Skeletal muscle tissue (tissue), 4 donors: ENCODE results near the gene NR2F1. TPM values are rescaled to one million over a fixed set of nuclear protein-coding genes. Genes with fewer than 3 reads are reported as not detected.

Source experiments
- H3K27ac ChIP-seq: one replicate; pipeline ENCODE4 v1.7.0; 2013; ENCODE audit warnings: mild to moderate bottlenecking, low read depth, low read length, inconsistent platforms
- H3K27me3 ChIP-seq, 3 donors: one replicate each; pipeline ENCODE4 v1.7.0; 2013; ENCODE audit warnings: low read length in 3 of 3; ENCODE audit not compliant: control insufficient read depth in 3 of 3, insufficient read depth in 3 of 3
- H3K36me3 ChIP-seq, 3 donors: one replicate each; pipeline ENCODE4 v1.7.0; 2013; ENCODE audit warnings: low read length in 3 of 3; ENCODE audit not compliant: control insufficient read depth in 3 of 3, insufficient read depth in 3 of 3
- H3K4me1 ChIP-seq, 3 donors: one replicate each; pipeline ENCODE4 v1.7.0; 2013; ENCODE audit warnings: low read length in 3 of 3, mild to moderate bottlenecking in 3 of 3; ENCODE audit not compliant: control insufficient read depth in 3 of 3, insufficient read depth in 3 of 3
- H3K4me3 ChIP-seq, 3 donors: one replicate each; pipeline ENCODE4 v1.7.0; 2013; ENCODE audit warnings: low read length in 3 of 3
- H3K9ac ChIP-seq, 3 donors: one replicate each; pipeline ENCODE4 v1.7.0; 2013; ENCODE audit warnings: low read length in 3 of 3, mild to moderate bottlenecking in 3 of 3, moderate library complexity in 2 of 3, low read depth in 1 of 3
- H3K9me3 ChIP-seq, 3 donors: one replicate each; pipeline ENCODE4 v1.7.0; 2013; ENCODE audit warnings: low read length in 3 of 3; ENCODE audit not compliant: control insufficient read depth in 3 of 3
- total RNA-seq: library from RNA; depleted of rRNA; stranded (reverse); fragments of >200 nt; gene quantifications from one replicate; pipeline ENCODE4 v1.2.3, GENCODE V29; 2014
- donor health status: Osteomylitis.

NR2F1 gene
- total RNA-seq, 1 donor from 2014 or later, result 4.2 TPM

DNA sequence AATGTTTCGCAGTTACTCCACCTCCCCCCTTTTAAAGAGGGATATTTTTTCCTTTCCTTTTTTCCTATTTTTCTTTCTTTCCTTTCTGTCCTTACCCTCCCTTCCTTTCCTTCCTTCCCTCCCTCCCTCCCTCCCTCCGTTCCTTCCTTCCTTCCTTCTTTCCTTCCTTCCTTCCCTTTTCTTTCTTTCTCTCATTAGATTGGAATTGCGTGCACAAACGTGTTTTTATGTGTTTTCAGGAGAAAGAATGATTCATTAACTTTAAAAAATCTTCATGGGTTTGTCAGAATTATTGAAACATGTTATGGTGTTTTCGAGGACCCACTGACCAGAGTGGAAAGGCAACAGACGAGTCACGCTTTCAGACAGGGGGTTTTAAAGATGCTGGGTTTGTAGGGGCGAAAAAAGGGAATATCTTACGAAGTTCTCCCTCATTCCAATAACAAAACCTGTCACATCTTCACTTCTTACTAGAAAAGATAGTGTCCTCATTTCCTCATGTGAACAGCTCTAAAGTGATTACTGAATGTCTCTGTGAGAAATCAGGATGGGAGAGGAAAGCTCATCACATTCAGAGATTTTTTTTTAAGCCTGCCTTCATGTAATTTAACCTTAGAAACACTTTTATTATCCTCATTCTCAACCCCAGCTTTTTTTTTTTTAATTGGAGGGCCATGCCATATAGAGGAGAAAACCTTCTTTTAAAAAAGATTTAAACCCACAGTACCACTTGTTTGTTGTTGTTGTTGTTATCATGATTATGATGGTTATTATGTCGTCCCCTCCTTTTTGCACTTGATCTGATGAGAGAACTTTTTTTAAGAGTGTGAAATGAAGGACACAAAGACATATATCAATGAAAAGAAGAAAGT lies 21.9 kb downstream of the NR2F1 start:
- Histone ChIP-seq H3K9me3 (no peaks in the 10 kb centered on the region), H3K9ac (no peak overlapping the region), H3K36me3 (no peaks in the 10 kb centered on the region), H3K4me1 (peaks cover 7 to 9% (median 9%) of the 10 kb centered on the region in 3 donors), H3K27ac (no peak overlapping the region), H3K4me3 (no peak overlapping the region), H3K27me3 (peaks cover 83 to 97% (median 87%) of the 10 kb centered on the region in 3 donors)

DNA sequence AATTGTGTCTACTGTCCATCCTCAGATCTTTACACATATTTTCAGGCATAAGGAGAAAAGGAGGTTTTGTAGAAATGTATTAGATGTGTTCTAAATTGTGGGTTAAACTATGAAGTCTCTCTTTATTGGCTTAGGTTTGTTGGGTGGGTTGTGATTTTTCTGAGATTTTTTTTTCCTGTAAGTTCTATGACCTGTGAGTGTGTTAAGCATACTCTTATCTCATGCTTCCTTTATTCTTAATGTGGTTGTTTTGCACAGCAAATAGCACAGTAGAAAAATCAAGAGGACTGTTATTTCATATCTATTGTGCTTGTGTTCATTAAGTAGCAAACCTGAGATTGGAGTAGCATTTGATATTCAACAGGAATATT lies 23.3 kb downstream of the NR2F1 start:
- Histone ChIP-seq H3K4me3 (no peak overlapping the region), H3K27me3 (peaks cover 84 to 97% (median 85%) of the 10 kb centered on the region in 3 donors), H3K27ac (no peak overlapping the region), H3K4me1 (peaks cover 7 to 9% (median 9%) of the 10 kb centered on the region in 3 donors), H3K9me3 (peaks cover 0 to 1% (median 0%) of the 10 kb centered on the region in 3 donors), H3K36me3 (no peaks in the 10 kb centered on the region), H3K9ac (no peak overlapping the region)

DNA sequence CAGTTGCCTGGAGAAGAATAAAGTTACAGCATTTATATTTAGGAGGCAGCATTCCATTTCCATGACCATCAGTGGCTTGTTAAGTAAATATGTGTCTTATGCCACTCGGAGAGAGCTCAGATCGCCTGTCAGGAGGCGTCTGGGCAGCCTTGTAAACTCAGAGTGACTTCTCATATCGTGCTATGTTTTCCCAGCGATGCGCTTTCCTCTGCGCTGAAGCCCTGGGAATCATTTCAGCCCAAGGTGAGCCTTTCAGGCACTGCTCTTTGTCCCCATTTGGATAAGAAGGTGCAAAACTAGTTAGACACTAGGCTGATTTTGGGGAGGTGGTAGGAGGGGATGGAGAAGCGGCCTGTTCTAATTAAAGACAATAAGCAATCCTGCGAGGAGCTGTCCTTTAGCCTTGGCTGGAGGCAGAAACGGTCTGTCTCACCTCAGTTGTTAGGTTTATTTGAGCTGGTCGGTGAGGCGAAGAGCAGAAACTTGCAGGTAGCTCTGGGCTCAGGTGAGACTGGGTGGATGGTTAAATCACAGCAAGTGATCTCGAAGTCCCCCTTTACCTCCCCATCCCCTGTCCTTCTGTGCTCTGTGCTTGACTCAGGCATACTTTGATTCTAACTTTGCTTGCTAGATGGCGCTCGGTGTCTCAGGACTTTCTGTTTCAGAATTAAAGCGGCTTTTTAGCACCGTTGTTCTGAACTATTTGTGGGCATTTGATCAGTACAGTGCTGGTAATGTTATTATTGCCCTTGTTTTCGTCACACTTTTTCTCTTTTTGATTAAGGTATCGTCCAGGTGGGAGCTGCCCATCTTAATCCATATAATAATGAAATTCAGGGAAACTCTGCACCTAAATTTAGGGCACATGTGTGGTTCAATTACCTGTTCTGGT lies 24.6 kb downstream of the NR2F1 start:
- H3K27me3 ChIP-seq, result peaks cover 83 to 96% (median 84%) of the 10 kb centered on the region in 3 donors
- no peak overlapping the region for H3K27ac ChIP-seq
- peak overlapping the region in 2 of 3 donors; percentile 3 to 27 for H3K4me3 ChIP-seq
- H3K9ac ChIP-seq, result no peak overlapping the region
- H3K36me3 ChIP-seq, result no peaks in the 10 kb centered on the region
- H3K9me3 ChIP-seq, result peaks cover 0 to 1% (median 0%) of the 10 kb centered on the region in 3 donors
- H3K4me1 ChIP-seq, result peaks cover 9 to 10% (median 9%) of the 10 kb centered on the region in 3 donors

DNA sequence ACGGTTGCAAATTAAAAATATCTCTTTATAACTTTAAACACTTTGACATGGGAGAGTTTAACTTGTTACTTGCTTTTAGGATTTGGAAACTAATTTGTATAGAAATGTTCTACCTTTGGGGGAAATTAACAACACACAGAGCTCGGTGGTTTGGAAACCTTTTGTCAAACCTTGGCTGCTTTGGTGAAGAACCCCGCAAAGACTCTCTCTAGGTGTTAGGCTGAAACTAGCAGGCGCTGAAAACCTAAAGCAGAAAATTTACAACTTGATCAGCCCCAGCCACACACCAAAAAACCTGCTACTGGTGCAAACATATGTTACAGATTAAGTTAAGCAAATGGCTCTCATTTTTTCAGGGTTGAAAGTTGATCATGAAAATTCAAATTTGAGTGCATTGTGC lies 25.8 kb downstream of the NR2F1 start:
- Histone ChIP-seq H3K36me3 (no peaks in the 10 kb centered on the region), H3K27ac (no peak overlapping the region), H3K9ac (no peak overlapping the region), H3K27me3 (peaks cover 74 to 93% (median 82%) of the 10 kb centered on the region in 3 donors), H3K9me3 (peaks cover 0 to 1% (median 0%) of the 10 kb centered on the region in 3 donors), H3K4me3 (no peak overlapping the region), H3K4me1 (peaks cover 9 to 10% (median 9%) of the 10 kb centered on the region in 3 donors)

DNA sequence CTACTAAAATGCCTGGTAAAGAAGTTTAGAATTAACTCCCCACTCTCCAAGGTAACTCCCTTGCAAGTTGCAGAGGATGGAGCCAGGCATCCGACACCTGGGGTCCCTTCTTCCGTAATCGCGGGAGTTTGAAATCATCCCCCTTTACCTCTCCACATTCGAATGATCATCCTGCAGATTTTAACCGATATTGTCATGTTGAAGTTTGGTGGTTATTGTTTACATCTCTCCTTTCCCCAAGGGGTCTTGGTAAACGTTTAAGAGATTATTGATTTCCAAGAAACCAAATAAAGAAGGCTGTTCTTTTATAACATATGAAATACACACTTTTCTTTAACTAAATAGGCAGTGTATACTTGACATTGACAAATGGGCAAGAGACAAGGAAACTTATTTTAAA lies 26.7 kb downstream of the NR2F1 start:
- H3K4me1 ChIP-seq, result peaks cover 9 to 10% (median 9%) of the 10 kb centered on the region in 3 donors
- peaks cover 79 to 93% (median 83%) of the 10 kb centered on the region in 3 donors for H3K27me3 ChIP-seq
- no peak overlapping the region for H3K4me3 ChIP-seq
- H3K9me3 ChIP-seq, result peaks cover 0 to 1% (median 0%) of the 10 kb centered on the region in 3 donors
- no peaks in the 10 kb centered on the region for H3K36me3 ChIP-seq
- no peak overlapping the region for H3K9ac ChIP-seq
- H3K27ac ChIP-seq, result no peak overlapping the region

DNA sequence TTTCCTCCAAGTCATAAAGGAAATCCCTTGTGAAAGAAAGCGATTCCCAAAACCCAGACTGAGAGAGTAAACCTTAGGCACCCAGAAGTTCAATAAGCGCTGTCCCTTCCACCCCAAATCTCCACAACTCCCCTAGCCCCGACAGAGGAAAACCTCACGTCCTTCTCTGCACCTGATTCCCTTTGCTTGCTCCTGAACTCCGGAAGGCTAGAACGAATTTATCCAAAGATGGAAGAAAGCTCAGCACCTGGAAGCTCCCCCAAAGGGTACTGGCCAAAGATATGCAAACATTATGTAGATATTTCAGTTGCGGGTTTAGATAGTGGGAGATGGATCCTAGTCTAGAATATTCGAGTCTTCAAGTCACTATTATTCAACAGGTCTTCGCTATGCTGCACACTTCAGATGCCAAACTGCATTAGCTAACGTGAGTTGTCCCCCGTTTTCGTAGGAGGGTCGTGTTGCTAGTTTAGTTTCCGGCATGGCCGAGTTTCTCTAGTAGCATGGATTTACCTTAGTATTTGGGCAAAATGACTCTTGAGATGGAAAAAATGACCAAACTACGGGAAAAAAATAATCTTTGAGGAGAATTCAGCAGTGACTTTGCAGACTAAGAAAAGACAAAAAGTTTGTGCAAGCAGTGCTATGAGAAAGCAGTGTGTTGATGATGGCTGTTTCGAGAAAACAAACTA lies 27.7 kb downstream of the NR2F1 start:
- Histone ChIP-seq H3K27ac (no peak overlapping the region), H3K27me3 (peaks cover 70 to 83% (median 74%) of the 10 kb centered on the region in 3 donors), H3K36me3 (no peaks in the 10 kb centered on the region), H3K9ac (no peak overlapping the region), H3K4me1 (peaks cover 9 to 10% (median 9%) of the 10 kb centered on the region in 3 donors), H3K9me3 (peaks cover 0 to 1% (median 0%) of the 10 kb centered on the region in 3 donors), H3K4me3 (no peak overlapping the region)

DNA sequence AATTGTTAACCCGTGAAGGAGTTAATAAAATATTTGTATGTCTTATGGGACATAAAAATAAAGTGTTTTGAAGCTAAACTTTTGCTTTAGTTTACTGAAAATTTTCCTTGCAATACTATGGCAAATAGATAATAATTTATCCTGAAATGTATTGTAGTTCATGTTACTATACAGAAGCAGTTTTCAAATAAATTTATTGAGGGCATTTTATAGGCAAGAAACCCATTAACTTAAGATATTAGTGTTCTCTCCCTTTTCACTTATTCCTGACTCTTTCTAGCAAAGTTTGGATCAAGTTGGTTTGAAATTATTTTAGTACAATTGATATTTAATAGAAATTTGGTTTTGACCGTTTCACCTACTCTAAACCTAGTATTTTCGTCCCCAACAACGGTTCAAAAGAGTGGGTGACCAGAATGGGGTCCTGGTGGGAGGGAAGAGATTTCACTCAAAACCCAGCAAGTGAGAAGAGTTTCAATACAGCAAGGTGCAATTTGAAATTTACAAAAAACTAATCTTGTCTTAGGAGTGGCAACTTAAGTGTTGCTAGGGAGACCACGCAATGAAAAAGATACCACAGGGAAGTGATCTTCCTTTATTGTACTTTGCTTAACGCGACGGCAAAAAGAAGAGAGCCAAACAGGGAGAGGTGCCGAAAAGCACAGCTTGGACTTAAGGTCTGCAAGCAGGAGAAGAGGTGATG lies 28.4 kb downstream of the NR2F1 start:
- Histone ChIP-seq H3K9ac (no peak overlapping the region), H3K9me3 (peaks cover 0 to 1% (median 0%) of the 10 kb centered on the region in 3 donors), H3K27me3 (peaks cover 63 to 77% (median 70%) of the 10 kb centered on the region in 3 donors), H3K4me3 (no peak overlapping the region), H3K4me1 (peaks cover 9 to 10% (median 9%) of the 10 kb centered on the region in 3 donors), H3K36me3 (no peaks in the 10 kb centered on the region), H3K27ac (no peak overlapping the region)

DNA sequence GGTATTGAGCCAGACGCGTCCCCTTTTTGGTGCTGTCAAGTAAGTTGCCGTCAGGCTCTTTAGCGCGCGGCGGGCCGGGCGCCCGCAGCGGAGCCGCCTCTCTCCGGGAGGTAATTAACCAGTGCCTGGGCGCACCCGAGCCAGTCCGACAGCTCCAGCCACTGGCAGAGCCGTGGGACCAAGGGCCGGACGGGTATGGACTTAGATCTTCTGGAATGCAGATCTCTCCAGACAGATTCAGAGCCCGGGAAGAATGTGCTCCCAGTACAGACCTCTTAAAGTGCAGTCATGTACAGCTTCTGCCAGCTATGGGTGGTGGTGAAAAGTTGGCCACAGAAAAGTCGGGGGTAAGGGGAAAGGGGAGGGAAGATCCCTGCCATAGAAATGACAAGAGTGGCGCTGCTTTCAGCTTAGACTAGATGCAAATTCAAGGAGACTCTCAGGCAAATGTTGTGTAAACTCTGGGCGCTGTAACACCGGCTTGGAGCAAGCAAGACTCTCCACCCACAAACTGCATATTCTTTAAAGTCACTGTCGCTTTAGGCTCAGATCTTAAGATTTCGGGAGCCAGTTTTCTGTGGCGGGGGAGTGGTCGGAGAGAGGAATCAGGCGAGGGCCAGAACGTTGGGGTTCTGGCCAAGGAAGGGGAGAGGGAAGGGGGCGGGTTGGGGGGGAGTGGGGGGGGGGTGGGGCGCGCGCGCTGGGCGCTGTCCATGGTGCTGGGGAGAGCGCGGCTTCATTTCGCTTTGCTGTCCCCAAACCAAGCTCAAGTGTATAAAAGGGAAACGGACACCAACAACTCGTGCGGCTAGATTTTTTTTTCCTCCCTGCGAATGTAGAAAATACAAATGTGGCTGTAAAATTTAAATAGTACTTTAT lies 29.2 kb downstream of the NR2F1 start:
- H3K9ac ChIP-seq, result no peak overlapping the region
- H3K27ac ChIP-seq, result no peak overlapping the region
- peaks cover 60 to 69% (median 65%) of the 10 kb centered on the region in 3 donors for H3K27me3 ChIP-seq
- peaks cover 9 to 10% (median 9%) of the 10 kb centered on the region in 3 donors for H3K4me1 ChIP-seq
- H3K4me3 ChIP-seq, result no peak overlapping the region
- H3K36me3 ChIP-seq, result no peaks in the 10 kb centered on the region
- peaks cover 0 to 1% (median 0%) of the 10 kb centered on the region in 3 donors for H3K9me3 ChIP-seq
